Adrenal gland (tissue), 12 donors: ENCODE data around the gene TBC1D2. TPM values are rescaled to one million over a fixed set of nuclear protein-coding genes. Genes with fewer than 3 reads are reported as not detected.

ENCODE experiments used
- DNase-seq, 7 donors: peaks; one replicate each; pipeline ENCODE4 v3.0.0-alpha.2; 2019 to 2020
- H3K27ac ChIP-seq, 5 donors: fragments of 200-600 bp; sonication (generic) in 4 of 5; 1 replicate in 3 of 5; 2 replicates in 2 of 5; pipeline versions ENCODE4 v1.5.1 to v1.8.0; 2016 to 2020; ENCODE audit warnings: mild to moderate bottlenecking in 1 of 5
- H3K27me3 ChIP-seq: fragments of 200-600 bp; 2 replicates; pipeline ENCODE4 v1.8.0; 2021
- H3K36me3 ChIP-seq, 2 donors: fragments of 200-600 bp; replicated peaks in 1 of 2; 1 replicate in 1 of 2; 2 replicates in 1 of 2; pipeline versions ENCODE4 v1.5.1 to v1.8.0; 2018 to 2022
- H3K4me1 ChIP-seq, 2 donors: fragments of 200-600 bp; replicated peaks in 1 of 2; 1 replicate in 1 of 2; 2 replicates in 1 of 2; pipeline versions ENCODE4 v1.5.1 to v1.8.0; 2018 to 2021
- H3K4me3 ChIP-seq, 4 donors: fragments of 200-600 bp; sonication (generic) in 3 of 4; one replicate each; pipeline ENCODE4 v1.5.1; 2016 to 2018
- H3K9me3 ChIP-seq, 3 donors: fragments of 200-600 bp; sonication (generic) in 1 of 3; replicated peaks in 1 of 3; 1 replicate in 2 of 3; 2 replicates in 1 of 3; pipeline versions ENCODE4 v1.5.1 to v1.8.0; 2016 to 2021
- POLR2A ChIP-seq, 2 donors: fragments of 450-650 bp; IDR thresholded peaks; one replicate each; pipeline ENCODE4 v1.6.1; 2017; ENCODE audit warnings: antibody characterized with exemption in 2 of 2, mild to moderate bottlenecking in 2 of 2, moderate library complexity in 1 of 2
- WGBS, 4 donors: extraction: QIAGEN DNeasy Blood & Tissue Kit in 2 of 4; methylation state at CpG; one replicate each; pipeline versions ENCODE4 v1.1.5 to v1.1.7; 2013 to 2017; 5-methylcytosine and 5-hydroxymethylcytosine counted together
- intact Hi-C, 2 donors: fragments of 100-400 bp; cut with DNase I; formaldehyde crosslinking; loops; one replicate each; pipeline versions ENCODE4 v1.14.1 to v1.15.0; 2022 to 2023
- polyA plus RNA-seq, 3 donors: library from polyadenylated mRNA; stranded (reverse); fragments of 200-250 nt in 2 of 3; fragments of 350-450 nt in 1 of 3; fragmentation: Illumina TruSeq in 1 of 3; extraction: RNeasy Lipid Tissue Mini Kit (QIAGEN cat#74804) in 1 of 3; gene quantifications; one replicate each; pipeline ENCODE4 v1.2.3, GENCODE V29; 2013 to 2014
- total RNA-seq, 9 donors: library from RNA; depleted of rRNA in 4 of 9; stranded (reverse); fragments of >200 nt in 4 of 9; fragments of 120-200 nt in 1 of 9; fragmentation: NEBNext Ultra II Directional in 1 of 9; extraction: Animal tissue kit (Norgen Biotek cat#: 25700) in 1 of 9; gene quantifications; one replicate each; pipeline versions ENCODE4 v1.1.0 to v1.2.4, GENCODE V29; 2013 to 2023
- TF ChIP-seq, protein P1 (sequence below), 6 experiments: fragments of 450-650 bp in 4 of 6; fragments of 200-600 bp in 2 of 6; sonication (generic) in 1 of 6; IDR thresholded peaks; 1 replicate in 5 of 6; 2 replicates in 1 of 6; pipeline versions ENCODE4 v1.5.1 to v1.8.0; 2016 to 2021; ENCODE audit warnings: antibody characterized with exemption in 6 of 6, mild to moderate bottlenecking in 2 of 6, moderate library complexity in 1 of 6
- donor health status: healthy with polysubstance abuse.
- donor health status: Bipolar disorder and iron deficiency.
- donor health status: DM: yes; HTN: yes; CAD: no.
- donor health status: DM: no; HTN: no; CAD: no.
- donor health status: DM: no; HTN: no; CAD: no.
- donor health status: DM: yes; HTN: yes; CAD: no.

The TBC1D2 gene
- total and polyA plus RNA-seq, 12 donors: 0.67 to 21.9 (median 10.8) TPM

DNA sequence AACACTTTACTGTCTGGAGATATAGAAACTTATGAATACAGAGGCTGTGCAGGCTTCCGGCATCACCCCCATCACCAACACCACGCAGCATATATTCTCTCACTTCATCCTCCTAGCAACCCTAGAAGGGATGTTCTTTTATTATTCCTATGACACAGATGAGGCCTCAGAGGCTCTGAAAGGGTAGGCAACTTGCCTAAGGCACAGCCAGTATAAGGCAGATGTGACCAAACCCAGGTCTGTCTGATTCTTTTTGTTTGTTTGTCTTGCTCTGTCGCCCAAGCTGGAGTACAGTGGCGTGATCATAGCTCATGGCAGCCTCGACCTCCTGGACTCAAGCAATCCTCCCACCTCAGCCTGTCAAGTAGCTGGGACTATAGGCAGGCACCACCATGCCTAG, 40.2 kb downstream of the TBC1D2 start:
- 23 to 52% (median 37%) methylated on average over 5 of the region's 5 CpGs for WGBS, 4 donors
- peaks cover 6 to 12% of the 10 kb centered on the region in 2 donors for H3K4me1 ChIP-seq
- no peak for DNase-seq
- H3K27me3 ChIP-seq: no peaks in the 10 kb centered on the region
- TF ChIP-seq, protein P1, sequence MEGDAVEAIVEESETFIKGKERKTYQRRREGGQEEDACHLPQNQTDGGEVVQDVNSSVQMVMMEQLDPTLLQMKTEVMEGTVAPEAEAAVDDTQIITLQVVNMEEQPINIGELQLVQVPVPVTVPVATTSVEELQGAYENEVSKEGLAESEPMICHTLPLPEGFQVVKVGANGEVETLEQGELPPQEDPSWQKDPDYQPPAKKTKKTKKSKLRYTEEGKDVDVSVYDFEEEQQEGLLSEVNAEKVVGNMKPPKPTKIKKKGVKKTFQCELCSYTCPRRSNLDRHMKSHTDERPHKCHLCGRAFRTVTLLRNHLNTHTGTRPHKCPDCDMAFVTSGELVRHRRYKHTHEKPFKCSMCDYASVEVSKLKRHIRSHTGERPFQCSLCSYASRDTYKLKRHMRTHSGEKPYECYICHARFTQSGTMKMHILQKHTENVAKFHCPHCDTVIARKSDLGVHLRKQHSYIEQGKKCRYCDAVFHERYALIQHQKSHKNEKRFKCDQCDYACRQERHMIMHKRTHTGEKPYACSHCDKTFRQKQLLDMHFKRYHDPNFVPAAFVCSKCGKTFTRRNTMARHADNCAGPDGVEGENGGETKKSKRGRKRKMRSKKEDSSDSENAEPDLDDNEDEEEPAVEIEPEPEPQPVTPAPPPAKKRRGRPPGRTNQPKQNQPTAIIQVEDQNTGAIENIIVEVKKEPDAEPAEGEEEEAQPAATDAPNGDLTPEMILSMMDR (IDR thresholded peaks at IDR 0.05): no peak
- TF ChIP-seq POLR2A (IDR thresholded peaks at IDR 0.05): no peak
- intact Hi-C loops: no loop called here
- H3K4me3 ChIP-seq: no peak overlapping the region
- peak overlapping the region in 4 of 5 donors; percentile 5 to 76 (median 50) for H3K27ac ChIP-seq
- peaks cover 0 to 3% of the 10 kb centered on the region in 2 donors for H3K36me3 ChIP-seq
- H3K9me3 ChIP-seq: no peaks in the 10 kb centered on the region

DNA sequence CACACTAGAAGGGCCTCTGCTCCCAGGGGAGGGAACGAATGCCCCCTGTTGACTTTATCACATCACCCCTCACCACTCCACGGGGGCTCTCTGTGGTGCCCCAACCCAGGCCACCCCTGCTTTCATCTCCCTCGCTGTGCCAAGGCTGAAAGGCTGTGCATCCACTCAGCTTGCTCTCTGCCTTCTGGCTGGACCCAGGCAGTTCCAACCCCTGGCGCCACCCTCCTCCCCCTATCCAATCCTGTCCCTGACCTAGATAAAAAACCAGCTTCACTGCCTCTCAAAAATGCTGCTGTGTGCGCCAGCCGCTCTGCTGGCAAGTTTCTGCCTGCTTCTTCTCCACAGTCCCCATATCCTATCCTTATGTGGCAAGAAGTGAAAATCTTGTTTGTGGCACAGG, 40.6 kb downstream of the TBC1D2 start:
- WGBS, 4 donors: 35 to 48% (median 39%) methylated on average over 4 to 6 of the region's 6 CpGs
- no peaks in the 10 kb centered on the region for H3K36me3 ChIP-seq
- peak; percentile 60 to 87 (median 74) for DNase-seq
- H3K27me3 ChIP-seq: no peaks in the 10 kb centered on the region
- no peaks in the 10 kb centered on the region for H3K9me3 ChIP-seq
- H3K4me3 ChIP-seq: no peak overlapping the region
- peak overlapping the region in 3 of 5 donors; percentile 25 to 76 (median 75) for H3K27ac ChIP-seq
- intact Hi-C loops: no loop called here
- TF ChIP-seq POLR2A (IDR thresholded peaks at IDR 0.05): peak in 1 of 2 donors; percentile 22
- TF ChIP-seq, protein P1 (IDR thresholded peaks at IDR 0.05): no peak
- peaks cover 6 to 12% of the 10 kb centered on the region in 2 donors for H3K4me1 ChIP-seq

DNA sequence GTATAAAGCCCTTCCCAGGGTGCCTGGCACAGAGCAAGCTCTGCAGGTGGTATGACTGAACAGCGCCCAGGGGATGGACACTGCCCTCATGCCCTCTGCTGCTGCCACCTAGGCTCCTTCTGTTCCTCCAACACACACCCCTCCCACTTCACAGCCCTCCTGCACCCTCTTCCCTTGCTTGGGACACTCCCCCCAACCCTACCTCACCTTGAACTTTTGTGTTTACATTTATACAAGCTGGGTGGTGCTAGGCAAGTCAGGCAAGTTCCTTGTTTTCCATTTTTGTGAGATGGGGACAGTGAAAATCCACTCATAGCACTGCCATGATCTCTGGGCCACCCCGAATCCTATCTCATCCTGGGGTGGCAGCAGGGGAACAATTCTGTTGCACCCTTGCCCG, 44.2 kb downstream of the TBC1D2 start:
- Histone ChIP-seq H3K4me1 (peaks cover 6 to 12% of the 10 kb centered on the region in 2 donors), H3K27me3 (no peaks in the 10 kb centered on the region), H3K36me3 (no peaks in the 10 kb centered on the region), H3K9me3 (no peaks in the 10 kb centered on the region), H3K4me3 (no peak overlapping the region), H3K27ac (no peak overlapping the region)
- no peak for TF ChIP-seq POLR2A (IDR thresholded peaks at IDR 0.05)
- TF ChIP-seq, protein P1 (IDR thresholded peaks at IDR 0.05): no peak
- WGBS, 4 donors: 94 to 100% (median 97%) methylated on average over 3 of the region's 3 CpGs
- intact Hi-C loops: no loop called here
- no peak for DNase-seq

DNA sequence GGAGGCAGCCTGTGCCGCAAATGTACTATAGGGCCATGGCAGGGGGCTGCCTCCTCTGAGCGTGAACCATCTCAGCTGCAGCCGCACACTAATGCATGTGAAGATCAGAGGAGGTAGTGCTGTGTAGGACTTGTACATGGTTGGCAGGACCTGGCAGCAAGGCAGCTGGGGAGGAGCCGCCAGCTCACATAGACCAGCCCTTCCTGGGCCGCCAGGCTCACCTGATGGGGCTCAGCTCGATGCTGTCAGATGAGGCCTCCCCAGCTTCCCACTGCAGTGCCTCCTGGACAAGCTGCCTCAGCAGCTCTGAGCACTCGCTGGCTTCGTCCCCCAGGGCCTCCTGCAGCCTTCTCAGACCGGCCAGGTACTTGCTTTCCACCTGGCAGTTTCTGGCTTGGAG, 45.0 kb downstream of the TBC1D2 start:
- intact Hi-C loops: no loop called here
- H3K36me3 ChIP-seq: no peaks in the 10 kb centered on the region
- no peak overlapping the region for H3K27ac ChIP-seq
- H3K27me3 ChIP-seq: no peaks in the 10 kb centered on the region
- H3K4me3 ChIP-seq: no peak overlapping the region
- no peak for DNase-seq
- no peaks in the 10 kb centered on the region for H3K9me3 ChIP-seq
- WGBS, 4 donors: 95 to 100% (median 98%) methylated on average over 4 to 9 of the region's 9 CpGs
- peaks cover 5 to 8% of the 10 kb centered on the region in 2 donors for H3K4me1 ChIP-seq
- no peak for TF ChIP-seq POLR2A (IDR thresholded peaks at IDR 0.05)
- TF ChIP-seq, protein P1 (IDR thresholded peaks at IDR 0.05): no peak
